GM19324 (cell line): ENCODE measurements around the gene TMEM150C.
"Not testable (repeated sequence)": the region's sequence is repeated elsewhere in the genome, so short reads cannot be mapped to it uniquely, and the experiment has no call there.

Experiments
- ATAC-seq: cut with Tn5 transposase; IDR thresholded peaks from one replicate; pipeline ENCODE4 v1.9.1; 2021; ENCODE audit warnings: mild to moderate bottlenecking, moderate library complexity; ENCODE audit not compliant: unreplicated experiment, low FRiP score

TMEM150C gene

GRCh38 chr4:82480771-82481505 is 80.8 kb downstream of the TMEM150C start:
- ATAC-seq: no peak

GRCh38 chr4:82479562-82479961 is 82.2 kb downstream of the TMEM150C start:
- no peak for ATAC-seq

GRCh38 chr4:82477469-82477868 is 84.3 kb downstream of the TMEM150C start:
- ATAC-seq: not testable (repeated sequence)

GRCh38 chr4:82475931-82476330 is 85.9 kb downstream of the TMEM150C start:
- ATAC-seq: not testable (repeated sequence)

- no peak for ATAC-seq
Measured at GRCh38 chr4:82473621-82474164, 88.1 kb downstream of the TMEM150C start.

- not testable (repeated sequence) for ATAC-seq
Measured at GRCh38 chr4:82473080-82473479, 88.7 kb downstream of the TMEM150C start.

GRCh38 chr4:82469791-82470345 is 91.9 kb downstream of the TMEM150C start:
- no peak for ATAC-seq

- ATAC-seq: no peak
Measured at GRCh38 chr4:82467471-82467870, 94.3 kb downstream of the TMEM150C start.

GRCh38 chr4:82463221-82463620 is 98.6 kb downstream of the TMEM150C start:
- ATAC-seq: no peak

- ATAC-seq: peak; percentile 78
Measured at GRCh38 chr4:82462415-82462831, 99.4 kb downstream of the TMEM150C start.

GRCh38 chr4:82461710-82462109 is 100.1 kb downstream of the TMEM150C start:
- ATAC-seq: no peak

GRCh38 chr4:82458729-82459128 is 103.1 kb downstream of the TMEM150C start:
- ATAC-seq: no peak

GRCh38 chr4:82457266-82457665 is 104.5 kb downstream of the TMEM150C start:
- no peak for ATAC-seq

GRCh38 chr4:82452026-82452425 is 109.8 kb downstream of the TMEM150C start:
- no peak for ATAC-seq

- ATAC-seq: no peak
Measured at GRCh38 chr4:82450966-82451755, 110.6 kb downstream of the TMEM150C start.

- no peak for ATAC-seq
Measured at GRCh38 chr4:82447886-82448285, 113.9 kb downstream of the TMEM150C start.

- ATAC-seq: no peak
Measured at GRCh38 chr4:82439088-82439487, 122.7 kb downstream of the TMEM150C start.

- ATAC-seq: no peak
Measured at GRCh38 chr4:82437285-82438005, 124.3 kb downstream of the TMEM150C start.

- ATAC-seq: no peak
Measured at GRCh38 chr4:82436780-82437179, 125.0 kb downstream of the TMEM150C start.

- no peak for ATAC-seq
Measured at GRCh38 chr4:82436130-82436529, 125.7 kb downstream of the TMEM150C start.
